ENCODE results near the gene RIMBP2. TPM values are rescaled to one million over a fixed set of nuclear protein-coding genes. Genes with fewer than 3 reads are reported as not detected.

The RIMBP2 gene
- total and polyA plus RNA-seq, 2 experiments from 2014 or later, result 0.31 to 0.37 TPM

DNA sequence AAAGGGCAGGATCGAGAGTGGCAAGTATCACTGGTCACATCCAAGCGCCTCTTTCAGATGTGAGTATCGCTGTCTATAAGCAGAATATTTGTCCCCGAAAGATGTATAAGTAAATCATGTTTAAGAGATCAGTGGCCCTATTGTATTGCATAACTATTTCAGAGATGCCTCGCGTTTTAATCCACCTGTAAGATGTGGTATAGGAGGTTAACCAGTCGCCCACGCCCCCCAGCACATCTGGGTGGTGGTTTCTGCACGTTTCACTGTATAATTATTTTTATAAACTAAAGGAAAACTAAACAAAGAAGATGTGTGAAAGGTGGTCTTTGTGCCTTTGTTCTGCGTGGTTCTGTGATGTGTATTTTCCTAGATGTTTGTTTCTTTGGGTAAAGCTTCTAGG is 28.9 kb downstream of the RIMBP2 start (continued):
- TF ChIP-seq, protein P1, sequence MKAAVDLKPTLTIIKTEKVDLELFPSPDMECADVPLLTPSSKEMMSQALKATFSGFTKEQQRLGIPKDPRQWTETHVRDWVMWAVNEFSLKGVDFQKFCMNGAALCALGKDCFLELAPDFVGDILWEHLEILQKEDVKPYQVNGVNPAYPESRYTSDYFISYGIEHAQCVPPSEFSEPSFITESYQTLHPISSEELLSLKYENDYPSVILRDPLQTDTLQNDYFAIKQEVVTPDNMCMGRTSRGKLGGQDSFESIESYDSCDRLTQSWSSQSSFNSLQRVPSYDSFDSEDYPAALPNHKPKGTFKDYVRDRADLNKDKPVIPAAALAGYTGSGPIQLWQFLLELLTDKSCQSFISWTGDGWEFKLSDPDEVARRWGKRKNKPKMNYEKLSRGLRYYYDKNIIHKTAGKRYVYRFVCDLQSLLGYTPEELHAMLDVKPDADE (IDR thresholded peaks at IDR 0.05), result no peak
- no peak for TF ChIP-seq POLR2AphosphoS5 (IDR thresholded peaks at IDR 0.05; ENCODE audit: low read depth)

- H3K27ac Mint-ChIP-seq, result no peak overlapping the region
- H3K36me3 ChIP-seq (ENCODE audit: insufficient read depth), result no peaks in the 10 kb centered on the region
Observed at GRCh38 chr12:130686511-130686991, 29.5 kb downstream of the RIMBP2 start.

More at GRCh38 chr12:130686511-130686991, 29.5 kb downstream of the RIMBP2 start:
- no peaks in the 10 kb centered on the region for H4K20me1 ChIP-seq (replicated peaks; ENCODE audit: insufficient read depth)
- no peak overlapping the region for H2AFZ ChIP-seq
- peaks cover 3% of the 10 kb centered on the region for H3K27me3 Mint-ChIP-seq (ENCODE audit: insufficient read depth, low read depth, poor library complexity)
- no peaks in the 10 kb centered on the region for H3K27me3 ChIP-seq (ENCODE audit: insufficient read depth)
- H3K4me2 ChIP-seq, result no peak overlapping the region
- no peaks in the 10 kb centered on the region for H3K79me2 ChIP-seq (replicated peaks; ENCODE audit: insufficient read depth)
- no peak overlapping the region for H3K27ac ChIP-seq (ENCODE audit: low read depth)
- H3K4me3 Mint-ChIP-seq, result no peak overlapping the region
- ATAC-seq (no peak), DNase-seq (ENCODE audit: low spot score) (no peak)
- no peaks in the 10 kb centered on the region for H3K4me1 ChIP-seq (ENCODE audit: insufficient read depth)
- H3K36me3 Mint-ChIP-seq (ENCODE audit: low read depth), result peaks cover 8% of the 10 kb centered on the region; the same call in 1 of the 3 replicates
- TF ChIP-seq REST (IDR thresholded peaks at IDR 0.05; ENCODE audit: unreplicated experiment) (no peak), ZNF114 (CRISPR knock-in tag; IDR thresholded peaks at IDR 0.05) (no peak), EZH2phosphoT487 (IDR thresholded peaks at IDR 0.05; ENCODE audit: unreplicated experiment) (no peak), EZH2 (IDR thresholded peaks at IDR 0.05; ENCODE audit: low read depth, unreplicated experiment) (no peak), CREB1 (CRISPR knock-in tag; IDR thresholded peaks at IDR 0.05; ENCODE audit: low read depth) (no peak), JUNB (IDR thresholded peaks at IDR 0.05; ENCODE audit: unreplicated experiment) (no peak), STAT1 (IDR thresholded peaks at IDR 0.05; ENCODE audit: unreplicated experiment) (no peak), POLR2AphosphoS5 (IDR thresholded peaks at IDR 0.05; ENCODE audit: low read depth) (no peak), NANOG (IDR thresholded peaks at IDR 0.05; ENCODE audit: borderline replicate concordance) (no peak)
- TF ChIP-seq, protein P2, sequence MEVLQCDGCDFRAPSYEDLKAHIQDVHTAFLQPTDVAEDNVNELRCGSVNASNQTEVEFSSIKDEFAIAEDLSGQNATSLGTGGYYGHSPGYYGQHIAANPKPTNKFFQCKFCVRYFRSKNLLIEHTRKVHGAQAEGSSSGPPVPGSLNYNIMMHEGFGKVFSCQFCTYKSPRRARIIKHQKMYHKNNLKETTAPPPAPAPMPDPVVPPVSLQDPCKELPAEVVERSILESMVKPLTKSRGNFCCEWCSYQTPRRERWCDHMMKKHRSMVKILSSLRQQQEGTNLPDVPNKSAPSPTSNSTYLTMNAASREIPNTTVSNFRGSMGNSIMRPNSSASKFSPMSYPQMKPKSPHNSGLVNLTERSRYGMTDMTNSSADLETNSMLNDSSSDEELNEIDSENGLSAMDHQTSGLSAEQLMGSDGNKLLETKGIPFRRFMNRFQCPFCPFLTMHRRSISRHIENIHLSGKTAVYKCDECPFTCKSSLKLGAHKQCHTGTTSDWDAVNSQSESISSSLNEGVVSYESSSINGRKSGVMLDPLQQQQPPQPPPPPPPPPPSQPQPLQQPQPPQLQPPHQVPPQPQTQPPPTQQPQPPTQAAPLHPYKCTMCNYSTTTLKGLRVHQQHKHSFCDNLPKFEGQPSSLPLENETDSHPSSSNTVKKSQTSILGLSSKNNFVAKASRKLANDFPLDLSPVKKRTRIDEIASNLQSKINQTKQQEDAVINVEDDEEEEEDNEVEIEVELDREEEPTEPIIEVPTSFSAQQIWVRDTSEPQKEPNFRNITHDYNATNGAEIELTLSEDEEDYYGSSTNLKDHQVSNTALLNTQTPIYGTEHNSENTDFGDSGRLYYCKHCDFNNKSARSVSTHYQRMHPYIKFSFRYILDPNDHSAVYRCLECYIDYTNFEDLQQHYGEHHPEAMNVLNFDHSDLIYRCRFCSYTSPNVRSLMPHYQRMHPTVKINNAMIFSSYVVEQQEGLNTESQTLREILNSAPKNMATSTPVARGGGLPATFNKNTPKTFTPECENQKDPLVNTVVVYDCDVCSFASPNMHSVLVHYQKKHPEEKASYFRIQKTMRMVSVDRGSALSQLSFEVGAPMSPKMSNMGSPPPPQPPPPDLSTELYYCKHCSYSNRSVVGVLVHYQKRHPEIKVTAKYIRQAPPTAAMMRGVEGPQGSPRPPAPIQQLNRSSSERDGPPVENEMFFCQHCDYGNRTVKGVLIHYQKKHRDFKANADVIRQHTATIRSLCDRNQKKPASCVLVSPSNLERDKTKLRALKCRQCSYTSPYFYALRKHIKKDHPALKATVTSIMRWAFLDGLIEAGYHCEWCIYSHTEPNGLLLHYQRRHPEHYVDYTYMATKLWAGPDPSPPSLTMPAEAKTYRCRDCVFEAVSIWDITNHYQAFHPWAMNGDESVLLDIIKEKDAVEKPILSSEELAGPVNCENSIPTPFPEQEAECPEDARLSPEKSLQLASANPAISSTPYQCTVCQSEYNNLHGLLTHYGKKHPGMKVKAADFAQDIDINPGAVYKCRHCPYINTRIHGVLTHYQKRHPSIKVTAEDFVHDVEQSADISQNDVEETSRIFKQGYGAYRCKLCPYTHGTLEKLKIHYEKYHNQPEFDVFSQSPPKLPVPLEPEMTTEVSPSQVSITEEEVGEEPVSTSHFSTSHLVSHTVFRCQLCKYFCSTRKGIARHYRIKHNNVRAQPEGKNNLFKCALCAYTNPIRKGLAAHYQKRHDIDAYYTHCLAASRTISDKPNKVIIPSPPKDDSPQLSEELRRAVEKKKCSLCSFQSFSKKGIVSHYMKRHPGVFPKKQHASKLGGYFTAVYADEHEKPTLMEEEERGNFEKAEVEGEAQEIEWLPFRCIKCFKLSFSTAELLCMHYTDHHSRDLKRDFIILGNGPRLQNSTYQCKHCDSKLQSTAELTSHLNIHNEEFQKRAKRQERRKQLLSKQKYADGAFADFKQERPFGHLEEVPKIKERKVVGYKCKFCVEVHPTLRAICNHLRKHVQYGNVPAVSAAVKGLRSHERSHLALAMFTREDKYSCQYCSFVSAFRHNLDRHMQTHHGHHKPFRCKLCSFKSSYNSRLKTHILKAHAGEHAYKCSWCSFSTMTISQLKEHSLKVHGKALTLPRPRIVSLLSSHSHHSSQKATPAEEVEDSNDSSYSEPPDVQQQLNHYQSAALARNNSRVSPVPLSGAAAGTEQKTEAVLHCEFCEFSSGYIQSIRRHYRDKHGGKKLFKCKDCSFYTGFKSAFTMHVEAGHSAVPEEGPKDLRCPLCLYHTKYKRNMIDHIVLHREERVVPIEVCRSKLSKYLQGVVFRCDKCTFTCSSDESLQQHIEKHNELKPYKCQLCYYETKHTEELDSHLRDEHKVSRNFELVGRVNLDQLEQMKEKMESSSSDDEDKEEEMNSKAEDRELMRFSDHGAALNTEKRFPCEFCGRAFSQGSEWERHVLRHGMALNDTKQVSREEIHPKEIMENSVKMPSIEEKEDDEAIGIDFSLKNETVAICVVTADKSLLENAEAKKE (CRISPR knock-in tag; IDR thresholded peaks at IDR 0.05), result no peak
- TF ChIP-seq, protein P1 (IDR thresholded peaks at IDR 0.05), result no peak
- no peaks in the 10 kb centered on the region; the same call in 2 of the 3 replicates for H3K4me1 Mint-ChIP-seq
- H3F3A ChIP-seq (replicated peaks; ENCODE audit: low read depth), result no peaks in the 10 kb centered on the region
- H3K4me3 ChIP-seq, result no peak overlapping the region
- H3K9me2 ChIP-seq (ENCODE audit: insufficient read depth), result no peaks in the 10 kb centered on the region
- H3K9me3 Mint-ChIP-seq, result peaks cover 98% of the 10 kb centered on the region
